Urinary bladder (tissue), 4 donors: ENCODE data around the gene CDKN1C. TPM values are rescaled to one million over a fixed set of nuclear protein-coding genes. Genes with fewer than 3 reads are reported as not detected.
A peak's percentile ranks its signal among the peaks of the same experiment; 100 is the strongest.

ENCODE experiments used
- DNase-seq: peaks from one replicate; pipeline ENCODE4 v3.0.0-alpha.2; 2015; ENCODE audit errors: extremely low spot score
- H3K27ac ChIP-seq: one replicate; pipeline ENCODE4 v1.5.1; 2013; ENCODE audit warnings: low read depth, mild to moderate bottlenecking, moderate library complexity
- H3K36me3 ChIP-seq: one replicate; pipeline ENCODE4 v1.6.1; 2013; ENCODE audit warnings: mild to moderate bottlenecking, moderate library complexity; ENCODE audit not compliant: insufficient read depth
- H3K4me1 ChIP-seq: one replicate; pipeline ENCODE4 v1.6.1; 2013; ENCODE audit warnings: mild to moderate bottlenecking, moderate library complexity; ENCODE audit not compliant: insufficient read depth
- H3K4me3 ChIP-seq: one replicate; pipeline ENCODE4 v1.5.1; 2013; ENCODE audit warnings: low read depth, low read length
- WGBS: extraction: QIAGEN DNeasy Blood & Tissue Kit; methylation state at CpG from one replicate; pipeline ENCODE4 v1.1.7; 2013; 5-methylcytosine and 5-hydroxymethylcytosine counted together
- polyA plus RNA-seq: library from polyadenylated mRNA; stranded (reverse); fragments of 200-250 nt; gene quantifications from one replicate; pipeline ENCODE4 v1.2.3, GENCODE V29; 2013
- total RNA-seq: library from RNA; depleted of rRNA; stranded (reverse); fragments of >200 nt; gene quantifications from one replicate; pipeline ENCODE4 v1.2.3, GENCODE V29; 2014
- donor health status: healthy with polysubstance abuse.
- donor health status: healthy.

CDKN1C gene
- total and polyA plus RNA-seq, 2 donors, result 78.6 to 118 TPM

DNA sequence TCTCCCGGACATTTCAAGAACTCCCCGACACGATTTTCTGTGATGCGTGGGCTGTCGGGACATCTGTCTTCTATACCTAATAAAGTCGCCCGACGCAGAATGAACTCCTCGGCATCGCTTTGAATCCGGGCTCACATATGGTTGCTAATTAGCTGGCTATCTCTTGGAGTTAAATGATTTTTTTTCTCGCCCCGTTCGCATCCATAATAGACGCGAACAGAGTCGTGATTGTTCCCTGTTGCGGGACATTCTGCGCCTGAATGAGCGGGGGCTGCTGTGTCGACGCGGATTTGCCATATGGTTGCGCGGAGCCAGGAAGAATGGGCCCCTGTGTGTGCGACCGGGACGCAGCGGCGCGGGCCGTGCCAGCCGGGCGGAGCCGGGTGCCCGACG is 16.4 kb downstream of the CDKN1C start:
- 29% methylated on average over 37 of the region's 37 CpGs for WGBS
- DNase-seq, result no peak
- Histone ChIP-seq H3K36me3 (no peaks in the 10 kb centered on the region), H3K4me1 (no peaks in the 10 kb centered on the region), H3K4me3 (no peak overlapping the region), H3K27ac (no peak overlapping the region)

DNA sequence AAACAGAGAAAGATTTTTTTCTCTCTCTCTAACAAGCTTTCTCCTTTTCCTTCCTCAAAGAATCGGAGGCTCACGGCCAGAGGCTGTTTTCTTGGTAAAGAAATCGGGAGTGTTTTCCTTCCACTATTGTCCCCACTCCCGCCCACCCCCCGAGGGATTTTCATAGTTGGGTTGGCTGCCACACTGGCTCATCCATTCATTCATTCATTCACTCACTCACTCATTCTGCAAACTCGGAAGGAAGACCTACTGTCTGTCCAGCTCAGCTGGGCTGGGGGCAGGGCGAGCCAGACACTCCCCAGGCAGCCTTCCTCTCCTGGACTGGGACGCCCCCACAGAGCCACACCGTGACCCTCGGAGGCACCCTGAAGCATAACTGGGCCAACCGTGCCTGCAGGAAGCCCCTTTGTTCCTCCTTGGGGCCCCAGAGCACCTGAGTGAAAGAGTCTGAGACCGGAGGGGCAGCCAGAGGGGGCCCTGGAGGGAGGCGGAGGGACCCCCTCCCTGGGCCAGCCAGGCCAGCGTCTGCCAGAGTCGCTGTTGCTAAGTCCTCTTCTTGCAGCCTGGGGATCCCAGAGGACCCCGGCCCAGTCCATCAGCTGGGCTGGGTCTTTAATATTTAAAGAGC is 17.0 kb downstream of the CDKN1C start:
- WGBS, result 38% methylated on average over 16 of the region's 16 CpGs
- no peak for DNase-seq
- no peak overlapping the region for H3K4me3 ChIP-seq
- no peaks in the 10 kb centered on the region for H3K36me3 ChIP-seq
- H3K27ac ChIP-seq, result no peak overlapping the region
- H3K4me1 ChIP-seq, result no peaks in the 10 kb centered on the region

DNA sequence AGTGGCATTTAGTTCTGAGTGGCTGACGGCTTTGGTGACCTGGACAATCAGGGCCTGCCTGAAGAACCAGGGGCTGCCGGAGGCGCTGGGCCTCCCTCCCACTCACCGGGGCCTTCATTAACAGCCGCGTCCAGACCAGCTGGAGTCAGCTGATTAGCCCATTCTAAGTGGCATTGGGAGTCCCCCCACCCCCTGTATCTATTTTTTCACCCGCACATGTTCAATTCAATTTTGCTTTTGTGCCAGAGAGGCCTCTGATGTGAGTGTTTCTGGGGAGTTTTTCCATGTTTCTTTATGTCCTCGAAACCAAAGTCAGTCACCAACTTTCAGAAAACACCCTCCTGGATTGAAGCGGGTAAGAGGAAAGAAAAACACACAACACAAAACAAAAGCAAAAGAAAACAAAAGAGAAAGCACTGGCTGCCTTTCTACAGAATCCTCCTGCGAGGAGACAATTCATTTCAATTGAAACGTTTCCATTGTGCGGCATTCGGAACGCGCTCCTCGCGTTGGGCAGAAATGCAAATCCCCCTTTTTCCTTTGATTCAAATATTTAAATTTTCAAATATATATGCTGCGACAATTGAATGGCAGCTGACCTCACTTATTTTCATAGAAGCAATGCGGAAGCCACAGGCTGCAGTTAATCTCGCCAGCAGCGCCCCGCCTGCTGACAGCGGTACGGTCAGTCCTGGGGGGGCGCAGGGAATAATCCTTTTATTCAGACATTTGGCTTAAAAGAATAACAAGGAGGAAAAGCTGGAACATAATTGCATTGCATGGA is 17.7 kb downstream of the CDKN1C start:
- no peaks in the 10 kb centered on the region for H3K36me3 ChIP-seq
- H3K27ac ChIP-seq, result no peak overlapping the region
- DNase-seq, result no peak
- no peaks in the 10 kb centered on the region for H3K4me1 ChIP-seq
- WGBS, result 81% methylated on average over 25 of the region's 25 CpGs
- H3K4me3 ChIP-seq, result no peak overlapping the region

DNA sequence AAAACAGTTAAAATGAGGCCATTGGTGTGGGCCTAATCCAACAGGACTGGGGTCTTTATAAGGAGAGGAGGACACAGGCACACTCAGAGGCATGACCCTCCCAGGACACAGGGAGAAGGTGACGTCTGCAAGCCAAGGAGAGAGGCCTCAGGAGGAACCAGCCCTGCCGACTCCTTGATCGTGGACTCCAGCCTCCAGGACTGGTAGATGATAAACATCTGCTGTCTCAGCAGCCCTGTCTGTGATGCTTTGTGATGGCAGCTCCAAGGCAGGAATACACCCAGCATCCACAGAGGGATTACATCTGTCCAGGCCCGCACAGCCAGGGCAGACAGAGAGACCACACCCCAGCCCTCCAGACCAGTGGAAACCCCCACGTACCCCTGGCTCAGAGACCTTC is 18.4 kb downstream of the CDKN1C start:
- no peaks in the 10 kb centered on the region for H3K36me3 ChIP-seq
- no peaks in the 10 kb centered on the region for H3K4me1 ChIP-seq
- H3K27ac ChIP-seq, result no peak overlapping the region
- DNase-seq, result no peak
- H3K4me3 ChIP-seq, result no peak overlapping the region
- WGBS, result 88% methylated on average over 5 of the region's 5 CpGs

DNA sequence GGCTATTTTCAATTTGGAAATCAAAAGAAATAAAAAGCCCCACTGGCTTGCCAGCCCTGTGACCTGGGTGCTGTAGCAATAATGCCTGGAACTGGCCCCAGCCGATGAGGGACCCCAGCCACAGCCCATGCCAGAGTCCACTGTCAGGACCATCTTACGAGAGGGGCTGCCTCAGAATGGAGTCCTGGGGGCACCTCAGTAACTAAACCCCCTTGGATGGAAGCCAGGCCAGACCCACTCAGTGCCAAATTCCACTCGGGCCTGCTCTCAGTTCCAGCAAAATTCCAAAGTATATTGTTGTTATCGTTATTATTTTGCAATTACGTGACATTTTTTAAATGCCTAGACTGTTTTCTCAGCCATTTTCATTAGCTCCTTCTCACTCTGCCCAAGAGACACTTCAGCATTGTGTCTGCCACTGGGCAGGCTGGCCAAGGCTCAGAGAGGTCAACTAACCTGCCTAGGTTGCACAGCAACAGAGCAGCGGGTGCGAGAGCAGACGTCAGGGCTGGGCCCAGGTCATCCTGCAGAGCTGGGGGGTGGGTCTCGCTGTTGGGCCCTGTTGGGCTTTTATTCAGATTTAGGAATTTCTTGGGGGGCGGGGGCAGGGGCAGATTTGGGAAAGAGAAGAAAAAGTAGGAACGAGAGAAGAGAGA is 19.5 kb downstream of the CDKN1C start:
- H3K27ac ChIP-seq, result no peak overlapping the region
- H3K4me3 ChIP-seq, result no peak overlapping the region
- no peaks in the 10 kb centered on the region for H3K4me1 ChIP-seq
- 91% methylated on average over 11 of the region's 11 CpGs for WGBS
- DNase-seq, result no peak
- H3K36me3 ChIP-seq, result no peaks in the 10 kb centered on the region

DNA sequence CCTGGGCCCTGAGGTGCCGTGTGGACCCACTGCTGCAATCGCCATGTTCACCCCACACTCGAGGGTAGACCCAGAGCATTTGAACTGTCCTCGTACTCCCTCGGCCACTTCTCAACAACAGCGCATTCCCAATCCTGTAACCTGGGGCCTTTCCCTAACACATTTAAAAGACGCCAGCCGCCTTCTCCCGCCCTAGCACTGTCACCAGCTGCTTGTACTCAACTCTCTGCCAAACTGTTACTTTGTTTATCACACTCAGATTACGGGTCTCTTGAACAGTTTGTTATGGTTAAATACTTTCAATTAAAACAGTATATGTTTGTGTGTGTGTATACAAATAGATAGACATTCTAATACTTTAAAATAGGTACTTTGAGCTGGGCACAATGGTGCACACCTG is 20.7 kb downstream of the CDKN1C start:
- Histone ChIP-seq H3K4me1 (no peaks in the 10 kb centered on the region), H3K4me3 (no peak overlapping the region), H3K27ac (no peak overlapping the region), H3K36me3 (no peaks in the 10 kb centered on the region)
- no peak for DNase-seq
- WGBS, result 78% methylated on average over 10 of the region's 10 CpGs

DNA sequence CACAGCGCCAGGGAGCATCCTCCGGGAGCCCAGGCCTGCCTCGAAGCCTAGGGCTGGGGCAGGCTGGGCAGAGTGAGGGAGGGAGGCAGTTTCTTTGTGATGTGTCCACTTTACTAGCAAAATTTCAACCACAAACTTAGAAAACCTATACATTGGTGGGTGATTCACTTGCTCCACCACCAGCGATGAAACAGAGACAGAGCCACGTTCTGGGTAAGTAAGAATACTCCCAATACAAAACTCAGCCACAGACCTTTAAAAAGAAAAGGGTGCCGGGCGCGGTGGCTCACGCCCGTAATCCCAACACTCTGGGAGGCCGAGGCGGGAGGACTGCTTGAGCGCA is 22.3 kb downstream of the CDKN1C start:
- DNase-seq, result no peak

DNA sequence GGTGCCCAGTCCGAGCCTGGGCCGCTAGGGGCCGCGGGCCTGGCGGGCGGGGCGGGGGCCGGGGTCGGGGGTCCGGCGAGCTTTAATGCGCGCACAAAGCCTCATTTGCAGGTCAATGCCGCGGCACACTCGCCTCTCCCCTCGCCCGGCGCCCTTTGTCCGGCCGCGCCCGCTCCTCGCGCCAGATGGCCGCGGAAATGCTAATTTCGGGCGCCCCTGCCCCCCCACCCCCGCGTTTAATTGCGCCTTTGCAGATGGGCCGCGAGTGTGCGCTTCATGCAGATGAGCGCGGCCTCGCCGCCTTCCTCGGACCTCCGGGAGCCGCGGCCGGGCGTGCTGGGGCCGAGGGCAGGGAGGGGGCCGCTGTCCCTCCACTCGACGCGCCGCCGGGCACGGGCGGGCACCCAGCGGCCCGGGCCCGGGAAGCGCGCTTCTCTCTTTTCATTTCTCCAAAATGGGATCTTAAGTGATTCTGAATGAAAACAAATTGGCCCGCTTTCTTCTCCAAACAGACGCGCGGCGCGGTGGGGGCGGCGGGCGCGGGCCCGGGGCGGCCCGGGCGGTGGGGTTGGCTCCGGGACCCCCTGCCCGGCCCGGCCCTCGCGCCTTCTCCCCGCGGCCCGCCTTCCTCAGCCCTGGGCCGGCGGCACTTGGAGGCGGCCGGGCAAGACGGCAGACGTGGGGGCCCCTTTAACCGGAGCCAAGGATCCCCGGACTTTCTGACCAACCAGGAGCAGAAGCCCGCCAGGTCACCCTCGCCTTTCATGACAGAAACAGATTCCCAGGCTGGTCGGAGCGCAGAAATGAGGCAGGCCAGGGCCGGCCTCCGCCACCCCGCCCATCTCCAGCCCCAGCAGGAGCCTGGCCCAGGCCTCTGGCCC is 22.9 kb downstream of the CDKN1C start:
- H3K27ac ChIP-seq, result no peak overlapping the region
- H3K4me1 ChIP-seq, result no peaks in the 10 kb centered on the region
- H3K4me3 ChIP-seq, result peak overlapping the region; percentile 23
- 16% methylated on average over 95 of the region's 96 CpGs for WGBS
- H3K36me3 ChIP-seq, result no peaks in the 10 kb centered on the region
- DNase-seq, result no peak

More for the DNA sequence above, 22.3 kb downstream of the CDKN1C start:
- no peaks in the 10 kb centered on the region for H3K4me1 ChIP-seq
- no peak overlapping the region for H3K27ac ChIP-seq
- H3K36me3 ChIP-seq, result no peaks in the 10 kb centered on the region
- 83% methylated on average over 13 of the region's 13 CpGs for WGBS
- no peak overlapping the region for H3K4me3 ChIP-seq

DNA sequence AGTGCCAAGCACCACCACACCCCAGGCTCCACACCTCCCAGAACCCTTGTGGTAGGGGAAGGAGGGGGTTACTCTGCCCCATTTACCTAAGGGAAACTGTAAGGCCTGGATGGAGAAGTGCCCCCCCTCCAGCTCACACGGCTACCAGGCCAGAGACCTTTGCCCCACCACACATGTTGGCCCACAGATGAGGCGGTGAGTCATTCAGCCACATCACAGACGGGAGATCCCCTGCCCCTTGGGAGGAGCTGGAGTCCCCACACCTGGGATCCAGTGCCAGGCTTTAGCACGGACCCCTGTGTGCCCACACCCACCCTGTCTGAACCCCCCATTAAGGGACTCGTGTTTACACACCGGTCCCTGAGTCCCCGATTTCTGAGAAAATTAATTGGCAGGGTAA is 24.9 kb downstream of the CDKN1C start:
- Histone ChIP-seq H3K36me3 (no peaks in the 10 kb centered on the region), H3K27ac (no peak overlapping the region), H3K4me3 (no peak overlapping the region), H3K4me1 (no peaks in the 10 kb centered on the region)
- WGBS, result 81% methylated on average over 7 of the region's 7 CpGs
- DNase-seq, result no peak

DNA sequence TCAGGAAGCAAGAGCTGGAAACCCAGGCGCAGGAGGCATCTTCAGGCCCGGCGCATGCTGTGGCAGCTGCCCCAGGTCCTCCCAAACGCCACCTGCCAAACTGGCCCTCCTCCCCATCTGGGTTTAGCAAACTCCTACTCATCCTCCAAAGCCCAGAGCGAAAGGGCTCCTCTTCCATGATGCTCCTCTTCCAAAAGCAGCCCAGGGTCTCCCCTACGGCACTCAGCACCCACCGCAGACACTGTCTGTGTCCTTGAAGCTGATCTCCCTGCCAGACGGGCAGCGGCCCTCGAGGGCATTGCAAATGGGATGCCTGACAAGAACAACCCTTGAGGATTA is 25.9 kb downstream of the CDKN1C start:
- Histone ChIP-seq H3K4me3 (no peak overlapping the region), H3K4me1 (no peaks in the 10 kb centered on the region), H3K36me3 (no peaks in the 10 kb centered on the region), H3K27ac (no peak overlapping the region)
- no peak for DNase-seq
- 97% methylated on average over 10 of the region's 10 CpGs for WGBS

DNA sequence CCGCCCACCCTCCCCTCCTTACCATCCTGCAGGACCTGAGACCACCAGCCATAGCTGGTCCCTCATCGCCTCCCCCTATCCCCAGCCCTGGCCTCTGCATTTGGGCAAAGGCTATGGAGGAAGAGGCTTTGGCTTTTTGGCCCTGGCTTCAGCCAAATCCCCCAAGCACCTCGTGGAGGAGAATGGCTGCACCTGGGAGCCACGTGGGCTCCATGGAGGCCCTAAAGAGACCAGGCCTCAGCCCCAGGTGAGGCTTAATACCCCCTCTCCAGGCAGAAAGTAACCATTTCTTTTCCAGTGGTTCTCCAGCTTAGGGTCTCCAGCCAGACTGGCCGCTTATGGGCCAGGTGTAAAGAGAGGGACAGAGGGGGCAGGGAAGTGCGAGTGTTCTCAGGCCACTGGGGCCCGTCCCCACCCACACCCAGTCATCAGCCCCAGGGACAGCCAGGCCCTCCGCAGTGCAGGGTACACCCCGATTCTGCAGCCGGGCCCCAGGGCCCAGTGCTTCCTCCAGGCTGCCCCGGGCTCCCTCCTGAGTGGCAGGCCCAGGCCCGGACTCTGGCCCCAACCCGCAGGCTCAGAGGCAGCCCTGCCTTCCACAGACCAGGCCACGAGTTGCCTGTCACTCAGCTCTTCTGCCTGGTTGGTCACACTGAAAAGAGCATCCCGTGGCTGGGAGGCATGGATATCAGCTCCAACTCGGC is 26.4 kb downstream of the CDKN1C start:
- Histone ChIP-seq H3K4me1 (no peaks in the 10 kb centered on the region), H3K36me3 (no peaks in the 10 kb centered on the region), H3K27ac (no peak overlapping the region), H3K4me3 (no peak overlapping the region)
- no peak for DNase-seq
- 88% methylated on average over 16 of the region's 16 CpGs for WGBS

DNA sequence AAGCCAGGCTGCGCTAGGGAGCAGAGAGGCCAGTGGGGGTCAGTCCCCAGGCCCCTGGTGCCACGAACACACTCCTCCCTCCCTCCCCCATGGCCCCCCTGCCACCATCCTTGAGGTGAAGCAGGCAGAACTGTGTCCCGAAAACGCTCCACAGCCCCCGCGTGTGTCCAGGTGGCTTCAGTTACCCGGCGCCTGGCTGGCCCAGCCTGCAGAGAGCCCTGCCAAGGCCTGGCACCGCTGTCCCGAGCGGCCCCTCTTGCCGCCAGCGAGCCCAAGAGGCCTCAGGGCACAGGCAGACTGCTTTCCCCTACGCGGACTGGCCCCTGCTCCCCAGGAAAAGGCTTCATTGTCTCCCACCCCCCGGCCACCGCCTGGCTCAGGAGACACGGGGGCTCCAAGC is 27.7 kb downstream of the CDKN1C start:
- Histone ChIP-seq H3K36me3 (no peaks in the 10 kb centered on the region), H3K4me1 (no peaks in the 10 kb centered on the region), H3K27ac (no peak overlapping the region), H3K4me3 (no peak overlapping the region)
- no peak for DNase-seq
- 82% methylated on average over 18 of the region's 18 CpGs for WGBS

DNA sequence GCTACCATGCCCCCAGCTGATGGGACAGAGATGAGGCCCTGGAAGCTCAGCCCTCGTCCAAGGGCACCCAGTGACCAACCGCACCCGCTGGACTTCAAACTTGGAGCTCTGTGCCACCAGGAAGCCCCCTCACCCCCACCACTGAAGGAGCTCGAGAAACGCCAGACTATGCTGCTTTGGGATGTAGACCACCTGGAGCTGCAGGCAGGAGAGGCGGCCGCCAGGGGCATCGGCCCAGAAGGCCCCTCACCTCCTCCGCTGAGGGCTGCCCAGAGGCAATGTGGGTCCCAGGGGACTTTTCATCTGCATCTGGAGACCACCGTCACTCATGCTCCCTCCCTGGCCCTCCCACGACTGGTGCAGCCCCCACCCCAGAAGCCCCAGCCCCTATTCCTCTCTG is 28.3 kb downstream of the CDKN1C start:
- H3K36me3 ChIP-seq, result no peaks in the 10 kb centered on the region
- 89% methylated on average over 11 of the region's 11 CpGs for WGBS
- no peak for DNase-seq
- no peaks in the 10 kb centered on the region for H3K4me1 ChIP-seq
- no peak overlapping the region for H3K4me3 ChIP-seq
- no peak overlapping the region for H3K27ac ChIP-seq
